Raji (cell line): ENCODE measurements around the gene B3GALT4.

Experiments
- POLR2A ChIP-seq: IDR thresholded peaks from 2 replicates; pipeline ENCODE4 v1.6.1; 2011; ENCODE audit warnings: low read depth, low read length, control low read depth; ENCODE audit not compliant: insufficient read depth

Gene B3GALT4

GRCh38 chr6:33276864-33277662 lies at the start of gene B3GALT4:
TSS of gene B3GALT4 (plus strand) at chr6:33277123. CDS start at chr6:33277420, 297 bp downstream.
- peak; percentile 74 for TF ChIP-seq POLR2A

- TF ChIP-seq POLR2A: no peak
These were observed 41.7 kb upstream of the B3GALT4 start for GRCh38 chr6:33235221-33235634.

GRCh38 chr6:33236328-33236727 lies 40.6 kb upstream of the B3GALT4 start:
- no peak for TF ChIP-seq POLR2A

GRCh38 chr6:33236852-33237251 lies 40.1 kb upstream of the B3GALT4 start:
- TF ChIP-seq POLR2A: no peak

- no peak for TF ChIP-seq POLR2A
These were observed 39.2 kb upstream of the B3GALT4 start for GRCh38 chr6:33237741-33238140.

GRCh38 chr6:33241968-33242367 lies 35.0 kb upstream of the B3GALT4 start:
- TF ChIP-seq POLR2A: no peak

- no peak for TF ChIP-seq POLR2A
These were observed 33.4 kb upstream of the B3GALT4 start for GRCh38 chr6:33243476-33243875.

GRCh38 chr6:33247977-33248642 lies 28.8 kb upstream of the B3GALT4 start:
- TF ChIP-seq POLR2A: peak; percentile 49; the same call in 1 of the 2 replicates

GRCh38 chr6:33248643-33248931 lies 28.3 kb upstream of the B3GALT4 start:
- TF ChIP-seq POLR2A: no peak

GRCh38 chr6:33248932-33249731 lies 27.8 kb upstream of the B3GALT4 start:
- TF ChIP-seq POLR2A: peak; percentile 95

GRCh38 chr6:33249732-33250630 lies 26.9 kb upstream of the B3GALT4 start:
- no peak for TF ChIP-seq POLR2A

GRCh38 chr6:33250731-33251130 lies 26.2 kb upstream of the B3GALT4 start:
- TF ChIP-seq POLR2A: 0 out of 2 replicates have a peak, but pooled peaks have one; percentile 27

- TF ChIP-seq POLR2A: no peak
These were observed 25.4 kb upstream of the B3GALT4 start for GRCh38 chr6:33251395-33252012.

GRCh38 chr6:33252759-33253158 lies 24.2 kb upstream of the B3GALT4 start:
- no peak for TF ChIP-seq POLR2A

GRCh38 chr6:33254591-33254990 lies 22.3 kb upstream of the B3GALT4 start:
- no peak for TF ChIP-seq POLR2A

- no peak for TF ChIP-seq POLR2A
These were observed 17.9 kb upstream of the B3GALT4 start for GRCh38 chr6:33259032-33259431.
